Uterus (tissue), 4 donors: ENCODE data around the gene THEMIS. TPM values are rescaled to one million over a fixed set of nuclear protein-coding genes. Genes with fewer than 3 reads are reported as not detected.
"Not testable (repeated sequence)": the region's sequence is repeated elsewhere in the genome, so short reads cannot be mapped to it uniquely, and the experiment has no call there.

ENCODE experiments used
- DNase-seq, 2 donors: peaks; one replicate each; pipeline ENCODE4 v3.0.0-alpha.2; 2019 to 2020
- H3K27ac ChIP-seq, 2 donors: fragments of 200-600 bp; sonication (generic); 1 replicate in 1 of 2; 2 replicates in 1 of 2; pipeline ENCODE4 v1.5.1; 2016 to 2018
- H3K27me3 ChIP-seq, 2 donors: fragments of 200-600 bp; sonication (generic); one replicate each; pipeline ENCODE4 v1.5.1; 2018 to 2019; ENCODE audit warnings: control low read depth in 1 of 2
- H3K36me3 ChIP-seq, 2 donors: fragments of 200-600 bp; sonication (generic); one replicate each; pipeline ENCODE4 v1.5.1; 2019; ENCODE audit warnings: control low read depth in 1 of 2
- H3K4me1 ChIP-seq, 2 donors: fragments of 200-600 bp; sonication (generic); one replicate each; pipeline ENCODE4 v1.5.1; 2018 to 2019; ENCODE audit warnings: control low read depth in 1 of 2
- H3K4me3 ChIP-seq, 2 donors: fragments of 200-600 bp; sonication (generic); 1 replicate in 1 of 2; 2 replicates in 1 of 2; pipeline ENCODE4 v1.5.1; 2018 to 2019; ENCODE audit warnings: mild to moderate bottlenecking in 1 of 2
- H3K9me3 ChIP-seq, 2 donors: fragments of 200-600 bp; sonication (generic); one replicate each; pipeline ENCODE4 v1.5.1; 2019; ENCODE audit warnings: control low read depth in 1 of 2
- CTCF ChIP-seq, 4 experiments: fragments of 200-600 bp in 2 of 4; fragments of 450-650 bp in 2 of 4; sonication (generic) in 2 of 4; IDR thresholded peaks; one replicate each; pipeline ENCODE4 v1.5.1; 2016 to 2019; ENCODE audit warnings: antibody characterized with exemption in 4 of 4, mild to moderate bottlenecking in 2 of 4, moderate library complexity in 1 of 4
- POLR2A ChIP-seq, 2 donors: fragments of 450-650 bp; IDR thresholded peaks; one replicate each; pipeline ENCODE4 v1.6.1; 2016; ENCODE audit warnings: antibody characterized with exemption in 2 of 2, mild to moderate bottlenecking in 1 of 2, moderate library complexity in 1 of 2
- intact Hi-C: fragments of 100-400 bp; cut with DNase I; formaldehyde crosslinking; loops from one replicate; pipeline ENCODE4 v1.15.1; 2023; ENCODE audit warnings: low total_unique reads
- small RNA-seq: library from RNA; depleted of rRNA; stranded (forward); fragments of <200 nt; gene quantifications from one replicate; pipeline ENCODE3, GENCODE V24; 2016
- total RNA-seq, 4 donors: library from RNA; depleted of rRNA in 3 of 4; stranded (reverse); fragments of >200 nt in 3 of 4; gene quantifications; one replicate each; pipeline versions ENCODE4 v1.1.0 to v1.2.4, GENCODE V29; 2014 to 2023
- donor health status: DM: yes; HTN: yes; CAD: no.

Gene THEMIS
- total RNA-seq, 4 donors from 2014 or later: 0.21 to 1.6 (median 0.59) TPM; not detected in 1

- Histone ChIP-seq H3K4me1 (no peaks in the 10 kb centered on the region), H3K27ac (no peak overlapping the region), H3K9me3 (no peaks in the 10 kb centered on the region), H3K4me3 (no peak overlapping the region), H3K36me3 (no peaks in the 10 kb centered on the region), H3K27me3 (no peaks in the 10 kb centered on the region)
- no peak for DNase-seq
- intact Hi-C loops: no loop called here
- TF ChIP-seq CTCF (IDR thresholded peaks at IDR 0.05): peak in 1 of 4 experiments; percentile 24
- no peak for TF ChIP-seq POLR2A (IDR thresholded peaks at IDR 0.05)
These were observed 210.8 kb downstream of the THEMIS start for GRCh38 chr6:127690092-127690491.

GRCh38 chr6:127687490-127687889 lies 213.4 kb downstream of the THEMIS start:
- H3K27ac ChIP-seq, H3K4me1 ChIP-seq, H3K4me3 ChIP-seq, DNase-seq, H3K27me3 ChIP-seq, intact Hi-C loops, H3K9me3 ChIP-seq, H3K36me3 ChIP-seq: not testable (repeated sequence)

GRCh38 chr6:127686084-127686483 lies 214.8 kb downstream of the THEMIS start:
- H3K27ac ChIP-seq: no peak overlapping the region
- no peaks in the 10 kb centered on the region for H3K27me3 ChIP-seq
- intact Hi-C loops: no loop called here
- H3K36me3 ChIP-seq: no peaks in the 10 kb centered on the region
- no peak for TF ChIP-seq CTCF (IDR thresholded peaks at IDR 0.05)
- TF ChIP-seq POLR2A (IDR thresholded peaks at IDR 0.05): no peak
- H3K9me3 ChIP-seq: no peaks in the 10 kb centered on the region
- no peak overlapping the region for H3K4me3 ChIP-seq
- DNase-seq: no peak
- no peaks in the 10 kb centered on the region for H3K4me1 ChIP-seq

GRCh38 chr6:127684501-127684900 lies 216.4 kb downstream of the THEMIS start:
- Histone ChIP-seq H3K4me3 (no peak overlapping the region), H3K27ac (no peak overlapping the region), H3K36me3 (no peaks in the 10 kb centered on the region), H3K27me3 (no peaks in the 10 kb centered on the region), H3K9me3 (no peaks in the 10 kb centered on the region), H3K4me1 (no peaks in the 10 kb centered on the region)
- intact Hi-C loops: no loop called here
- TF ChIP-seq POLR2A (IDR thresholded peaks at IDR 0.05): no peak
- no peak for TF ChIP-seq CTCF (IDR thresholded peaks at IDR 0.05)
- DNase-seq: no peak

Small RNA genes lying within 50 kb of the gene (small RNA-seq; reads per million reads assigned to genes)
- not detected for gene MRPS17P5
